ENCODE data around the gene SH3RF1.

- no peak for TF ChIP-seq GATA3 (IDR thresholded peaks at IDR 0.05; ENCODE audit: low read depth, low read length)
- TF ChIP-seq GATA2 (IDR thresholded peaks at IDR 0.05; ENCODE audit: low read depth, low read length), result no peak
These were observed 4.1 kb downstream of the SH3RF1 start for GRCh38 chr4:169266661-169267060.
